ENCODE data around the gene DNAJC4. TPM values are rescaled to one million over a fixed set of nuclear protein-coding genes. Genes with fewer than 3 reads are reported as not detected.

The DNAJC4 gene
- polyA plus RNA-seq, 1 donor from 2014 or later: 20.3 TPM

DNA sequence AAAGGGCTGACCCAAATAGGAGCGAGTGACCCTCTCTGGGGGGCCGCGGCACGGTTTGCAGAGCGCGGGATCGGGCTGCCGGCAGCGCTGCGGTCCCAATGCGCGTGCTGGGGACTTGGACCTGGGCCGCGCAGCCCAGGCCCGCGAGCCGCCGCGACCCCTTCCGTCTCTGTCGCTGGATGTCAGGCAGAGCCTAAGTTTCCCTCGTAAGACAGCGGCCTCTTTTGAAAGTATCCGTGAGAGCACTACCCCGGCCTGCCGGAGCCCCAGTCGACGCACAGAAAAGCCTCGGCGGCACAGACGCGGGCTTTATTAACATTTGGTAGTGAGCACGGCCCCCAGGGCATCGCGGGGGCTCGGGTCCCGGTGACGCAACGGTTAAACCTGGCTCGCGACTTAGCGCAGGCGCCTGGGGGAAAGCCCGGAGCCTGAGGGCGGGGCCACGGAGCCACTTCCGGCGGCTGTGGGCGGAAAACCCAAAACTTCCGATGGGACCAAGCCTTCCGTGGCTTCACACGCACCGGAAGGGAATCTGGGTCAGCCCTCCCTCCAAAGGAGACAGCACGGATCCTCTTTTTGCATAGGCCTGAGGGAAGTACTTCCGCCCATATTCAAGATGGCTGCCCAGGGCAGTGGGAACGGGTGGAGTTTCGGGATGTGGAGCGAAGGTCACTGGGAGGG, 39.3 kb downstream of the DNAJC4 start (continued):
- peak; percentile 70 for TF ChIP-seq RAD21 (conservative IDR thresholded peaks at IDR 0.05)

DNA sequence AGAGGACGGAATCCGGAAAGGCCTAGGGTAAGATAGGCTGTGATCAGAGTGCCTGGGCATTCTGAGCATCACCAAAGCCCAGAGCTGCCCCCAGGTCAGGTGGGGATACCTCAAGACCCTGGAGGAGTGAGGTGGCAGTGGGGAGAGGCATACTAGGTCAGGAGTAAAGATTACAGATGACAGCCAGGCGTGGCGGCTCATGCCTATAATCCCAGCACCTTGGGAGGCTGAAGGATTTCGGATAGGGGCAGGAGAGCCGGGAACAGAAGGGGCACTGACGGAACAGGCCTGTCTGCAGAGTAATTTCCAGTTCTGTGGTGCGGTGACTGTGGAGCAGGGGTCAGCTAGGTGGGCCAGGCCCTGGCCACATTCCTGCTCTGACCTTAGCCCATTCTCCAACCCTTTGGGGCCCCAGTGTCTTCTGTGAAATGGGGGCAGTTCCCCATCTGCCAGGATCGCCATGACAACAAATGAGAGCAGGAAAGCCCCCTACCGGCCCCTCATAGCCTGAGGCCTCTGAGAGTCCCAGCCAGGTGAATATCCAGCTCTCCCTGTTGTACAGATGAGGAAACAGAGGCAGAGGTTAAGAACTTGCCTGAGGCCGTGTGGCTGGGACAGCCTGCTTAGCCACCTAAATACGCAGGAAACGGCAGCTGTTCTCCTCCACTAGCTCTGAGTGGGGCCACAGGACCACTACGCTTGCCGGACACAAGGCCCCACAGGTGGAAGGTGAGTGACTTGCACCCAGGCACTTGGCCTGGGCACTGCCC, 44.9 kb downstream of the DNAJC4 start:
- Histone ChIP-seq H3K4me3 (ENCODE audit: low read length) (no peak overlapping the region), H3K27ac (ENCODE audit: low read length) (no peak overlapping the region), H3F3A (ENCODE audit: insufficient read depth, low read length, poor library complexity, severe bottlenecking) (peaks cover 4% of the 10 kb centered on the region), H4K20me1 (ENCODE audit: insufficient read depth) (no peaks in the 10 kb centered on the region), H3K36me3 (ENCODE audit: insufficient read depth, low read length) (no peaks in the 10 kb centered on the region), H3K9me3 (ENCODE audit: low read length) (no peaks in the 10 kb centered on the region), H3K79me2 (replicated peaks; ENCODE audit: insufficient read depth, low read length) (no peaks in the 10 kb centered on the region), H3K9me2 (ENCODE audit: insufficient read depth, low read length) (no peaks in the 10 kb centered on the region), H3K4me2 (ENCODE audit: low read length) (no peak overlapping the region), H3K9ac (ENCODE audit: low read length) (no peak overlapping the region), H3K27me3 (ENCODE audit: insufficient read depth, low read depth, low read length) (no peaks in the 10 kb centered on the region), H2AFZ (ENCODE audit: low read depth, low read length) (no peak overlapping the region)
- TF ChIP-seq MXI1 (conservative IDR thresholded peaks at IDR 0.05; ENCODE audit: poor library complexity, severe bottlenecking) (no peak), EP300 (conservative IDR thresholded peaks at IDR 0.05; ENCODE audit: poor library complexity, severe bottlenecking) (no peak), EZH2 (IDR thresholded peaks at IDR 0.05; ENCODE audit: borderline replicate concordance, insufficient read depth, low read length, poor library complexity, severe bottlenecking) (no peak), TAF1 (IDR thresholded peaks at IDR 0.05; ENCODE audit: low read depth) (no peak), SMC3 (conservative IDR thresholded peaks at IDR 0.05; ENCODE audit: poor library complexity) (no peak), RAD21 (conservative IDR thresholded peaks at IDR 0.05) (no peak), POLR2AphosphoS5 (IDR thresholded peaks at IDR 0.05) (no peak)
- TF ChIP-seq, protein P1, sequence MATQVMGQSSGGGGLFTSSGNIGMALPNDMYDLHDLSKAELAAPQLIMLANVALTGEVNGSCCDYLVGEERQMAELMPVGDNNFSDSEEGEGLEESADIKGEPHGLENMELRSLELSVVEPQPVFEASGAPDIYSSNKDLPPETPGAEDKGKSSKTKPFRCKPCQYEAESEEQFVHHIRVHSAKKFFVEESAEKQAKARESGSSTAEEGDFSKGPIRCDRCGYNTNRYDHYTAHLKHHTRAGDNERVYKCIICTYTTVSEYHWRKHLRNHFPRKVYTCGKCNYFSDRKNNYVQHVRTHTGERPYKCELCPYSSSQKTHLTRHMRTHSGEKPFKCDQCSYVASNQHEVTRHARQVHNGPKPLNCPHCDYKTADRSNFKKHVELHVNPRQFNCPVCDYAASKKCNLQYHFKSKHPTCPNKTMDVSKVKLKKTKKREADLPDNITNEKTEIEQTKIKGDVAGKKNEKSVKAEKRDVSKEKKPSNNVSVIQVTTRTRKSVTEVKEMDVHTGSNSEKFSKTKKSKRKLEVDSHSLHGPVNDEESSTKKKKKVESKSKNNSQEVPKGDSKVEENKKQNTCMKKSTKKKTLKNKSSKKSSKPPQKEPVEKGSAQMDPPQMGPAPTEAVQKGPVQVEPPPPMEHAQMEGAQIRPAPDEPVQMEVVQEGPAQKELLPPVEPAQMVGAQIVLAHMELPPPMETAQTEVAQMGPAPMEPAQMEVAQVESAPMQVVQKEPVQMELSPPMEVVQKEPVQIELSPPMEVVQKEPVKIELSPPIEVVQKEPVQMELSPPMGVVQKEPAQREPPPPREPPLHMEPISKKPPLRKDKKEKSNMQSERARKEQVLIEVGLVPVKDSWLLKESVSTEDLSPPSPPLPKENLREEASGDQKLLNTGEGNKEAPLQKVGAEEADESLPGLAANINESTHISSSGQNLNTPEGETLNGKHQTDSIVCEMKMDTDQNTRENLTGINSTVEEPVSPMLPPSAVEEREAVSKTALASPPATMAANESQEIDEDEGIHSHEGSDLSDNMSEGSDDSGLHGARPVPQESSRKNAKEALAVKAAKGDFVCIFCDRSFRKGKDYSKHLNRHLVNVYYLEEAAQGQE (IDR thresholded peaks at IDR 0.05; ENCODE audit: borderline replicate concordance): no peak
- TF ChIP-seq, protein P2, sequence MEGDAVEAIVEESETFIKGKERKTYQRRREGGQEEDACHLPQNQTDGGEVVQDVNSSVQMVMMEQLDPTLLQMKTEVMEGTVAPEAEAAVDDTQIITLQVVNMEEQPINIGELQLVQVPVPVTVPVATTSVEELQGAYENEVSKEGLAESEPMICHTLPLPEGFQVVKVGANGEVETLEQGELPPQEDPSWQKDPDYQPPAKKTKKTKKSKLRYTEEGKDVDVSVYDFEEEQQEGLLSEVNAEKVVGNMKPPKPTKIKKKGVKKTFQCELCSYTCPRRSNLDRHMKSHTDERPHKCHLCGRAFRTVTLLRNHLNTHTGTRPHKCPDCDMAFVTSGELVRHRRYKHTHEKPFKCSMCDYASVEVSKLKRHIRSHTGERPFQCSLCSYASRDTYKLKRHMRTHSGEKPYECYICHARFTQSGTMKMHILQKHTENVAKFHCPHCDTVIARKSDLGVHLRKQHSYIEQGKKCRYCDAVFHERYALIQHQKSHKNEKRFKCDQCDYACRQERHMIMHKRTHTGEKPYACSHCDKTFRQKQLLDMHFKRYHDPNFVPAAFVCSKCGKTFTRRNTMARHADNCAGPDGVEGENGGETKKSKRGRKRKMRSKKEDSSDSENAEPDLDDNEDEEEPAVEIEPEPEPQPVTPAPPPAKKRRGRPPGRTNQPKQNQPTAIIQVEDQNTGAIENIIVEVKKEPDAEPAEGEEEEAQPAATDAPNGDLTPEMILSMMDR (IDR thresholded peaks at IDR 0.05; ENCODE audit: poor library complexity, severe bottlenecking): no peak

DNA sequence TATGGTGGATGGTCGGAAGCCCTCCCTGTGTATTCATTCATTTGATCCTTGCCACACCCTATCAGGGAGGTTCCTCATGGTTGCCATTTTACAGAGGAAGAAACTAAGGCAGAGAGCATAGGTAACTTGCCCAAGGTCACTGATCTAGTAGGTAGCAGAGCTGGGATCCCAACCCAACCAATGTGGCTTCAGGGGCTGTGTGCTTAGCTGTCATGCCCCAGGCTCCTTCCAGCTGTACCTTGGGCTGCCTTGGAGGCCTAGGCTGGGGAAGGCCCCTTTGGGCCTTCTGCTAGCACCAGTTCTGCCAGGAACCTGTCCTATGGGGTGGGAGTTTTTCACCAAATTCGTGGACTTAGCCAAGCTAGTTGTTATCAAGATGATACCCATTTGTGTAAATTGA, 45.5 kb downstream of the DNAJC4 start:
- Histone ChIP-seq H3K27ac (ENCODE audit: low read length) (no peak overlapping the region), H3K4me2 (ENCODE audit: low read length) (no peak overlapping the region), H4K20me1 (ENCODE audit: insufficient read depth) (no peaks in the 10 kb centered on the region), H3F3A (ENCODE audit: insufficient read depth, low read length, poor library complexity, severe bottlenecking) (no peaks in the 10 kb centered on the region), H3K9me2 (ENCODE audit: insufficient read depth, low read length) (no peaks in the 10 kb centered on the region), H3K36me3 (ENCODE audit: insufficient read depth, low read length) (no peaks in the 10 kb centered on the region), H3K4me3 (ENCODE audit: low read length) (no peak overlapping the region), H3K9me3 (ENCODE audit: low read length) (no peaks in the 10 kb centered on the region), H2AFZ (ENCODE audit: low read depth, low read length) (no peak overlapping the region), H3K79me2 (replicated peaks; ENCODE audit: insufficient read depth, low read length) (no peaks in the 10 kb centered on the region), H3K9ac (ENCODE audit: low read length) (no peak overlapping the region), H3K27me3 (ENCODE audit: insufficient read depth, low read depth, low read length) (no peaks in the 10 kb centered on the region)
- TF ChIP-seq POLR2AphosphoS5 (IDR thresholded peaks at IDR 0.05) (no peak), SMC3 (conservative IDR thresholded peaks at IDR 0.05; ENCODE audit: poor library complexity) (no peak), RAD21 (conservative IDR thresholded peaks at IDR 0.05) (no peak), EP300 (conservative IDR thresholded peaks at IDR 0.05; ENCODE audit: poor library complexity, severe bottlenecking) (no peak), EZH2 (IDR thresholded peaks at IDR 0.05; ENCODE audit: borderline replicate concordance, insufficient read depth, low read length, poor library complexity, severe bottlenecking) (no peak), MXI1 (conservative IDR thresholded peaks at IDR 0.05; ENCODE audit: poor library complexity, severe bottlenecking) (no peak), TAF1 (IDR thresholded peaks at IDR 0.05; ENCODE audit: low read depth) (no peak)
- TF ChIP-seq, protein P1 (IDR thresholded peaks at IDR 0.05; ENCODE audit: borderline replicate concordance): no peak
- TF ChIP-seq, protein P2 (IDR thresholded peaks at IDR 0.05; ENCODE audit: poor library complexity, severe bottlenecking): no peak

Measured in neural cell (in vitro differentiated cells).